ENCODE results near the gene ZNF468.

DNA sequence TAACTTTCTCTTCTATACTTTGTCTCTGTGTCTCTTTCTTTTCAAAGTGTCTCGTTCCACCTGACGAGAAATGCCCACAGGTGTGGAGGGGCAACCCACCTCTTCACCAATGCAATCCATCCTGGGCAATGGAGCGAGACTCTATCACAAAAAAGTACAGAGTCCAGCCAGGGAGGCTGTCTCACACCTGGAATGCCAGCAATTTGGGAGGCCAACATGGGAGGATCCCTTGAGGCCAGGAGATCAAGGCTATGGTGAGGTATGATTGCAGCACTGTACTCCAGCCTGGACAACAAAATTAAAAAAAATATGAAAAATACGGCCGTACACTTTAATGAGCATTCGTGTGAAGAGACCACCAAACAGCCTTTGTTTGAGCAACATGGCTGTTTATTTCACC is 68.0 kb downstream of the ZNF468 start:
- TF ChIP-seq, protein P1, sequence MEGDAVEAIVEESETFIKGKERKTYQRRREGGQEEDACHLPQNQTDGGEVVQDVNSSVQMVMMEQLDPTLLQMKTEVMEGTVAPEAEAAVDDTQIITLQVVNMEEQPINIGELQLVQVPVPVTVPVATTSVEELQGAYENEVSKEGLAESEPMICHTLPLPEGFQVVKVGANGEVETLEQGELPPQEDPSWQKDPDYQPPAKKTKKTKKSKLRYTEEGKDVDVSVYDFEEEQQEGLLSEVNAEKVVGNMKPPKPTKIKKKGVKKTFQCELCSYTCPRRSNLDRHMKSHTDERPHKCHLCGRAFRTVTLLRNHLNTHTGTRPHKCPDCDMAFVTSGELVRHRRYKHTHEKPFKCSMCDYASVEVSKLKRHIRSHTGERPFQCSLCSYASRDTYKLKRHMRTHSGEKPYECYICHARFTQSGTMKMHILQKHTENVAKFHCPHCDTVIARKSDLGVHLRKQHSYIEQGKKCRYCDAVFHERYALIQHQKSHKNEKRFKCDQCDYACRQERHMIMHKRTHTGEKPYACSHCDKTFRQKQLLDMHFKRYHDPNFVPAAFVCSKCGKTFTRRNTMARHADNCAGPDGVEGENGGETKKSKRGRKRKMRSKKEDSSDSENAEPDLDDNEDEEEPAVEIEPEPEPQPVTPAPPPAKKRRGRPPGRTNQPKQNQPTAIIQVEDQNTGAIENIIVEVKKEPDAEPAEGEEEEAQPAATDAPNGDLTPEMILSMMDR (IDR thresholded peaks at IDR 0.05; ENCODE audit: insufficient read depth, low read length, poor library complexity, severe bottlenecking): no peak
- TF ChIP-seq EZH2phosphoT487 (conservative IDR thresholded peaks at IDR 0.05; ENCODE audit: low read length): no peak
